ENCODE measurements around the gene CKAP2L. TPM values are rescaled to one million over a fixed set of nuclear protein-coding genes. Genes with fewer than 3 reads are reported as not detected.

Gene CKAP2L
- 10 to 100 TPM; 59.1 to 78.1 TPM for total RNA-seq

GRCh38 chr2:112764071-112765044 is at the start of gene CKAP2L:
Gene CKAP2L (minus strand): TSS chr2:112764609. CDS start chr2:112764598, 11 bp downstream.
- peak; percentile 99 for DNase-seq
- H3K27me3 Mint-ChIP-seq: no peaks in the 10 kb centered on the region
- H3K36me3 Mint-ChIP-seq (ENCODE audit: low read depth): peaks cover 49% of the 10 kb centered on the region
- peak within 1 kb of the TSS; percentile 97 for H3K27ac Mint-ChIP-seq
- peak within 1 kb of the TSS; percentile 98 for H3K4me3 Mint-ChIP-seq
- ChIA-PET CTCF (interaction anchor here (0.7 kb wide), 1 partner anchor 9 kb away, joined by 3 read pairs; no protein-coding TSS in a partner anchor), POLR2A (interaction anchor here (0.6 kb wide), 1 partner anchor 158 kb away, joined by 3 read pairs; no protein-coding TSS in a partner anchor)
- peaks cover 54% of the 10 kb centered on the region for H3K4me1 Mint-ChIP-seq
- H3K9me3 Mint-ChIP-seq: peaks cover 12% of the 10 kb centered on the region

GRCh38 chr2:112813280-112813966 is 49.0 kb upstream of the CKAP2L start:
- ChIA-PET POLR2A (no interaction called here), CTCF (interaction anchor here (0.9 kb wide), 1 partner anchor 87 kb away, joined by 3 read pairs; no protein-coding TSS in a partner anchor)
- H3K4me1 Mint-ChIP-seq: peaks cover 12% of the 10 kb centered on the region
- H3K4me3 Mint-ChIP-seq: no peak overlapping the region
- H3K9me3 Mint-ChIP-seq: peaks cover 10% of the 10 kb centered on the region
- H3K27ac Mint-ChIP-seq: no peak overlapping the region
- DNase-seq: no peak
- H3K36me3 Mint-ChIP-seq (ENCODE audit: low read depth): peaks cover 7% of the 10 kb centered on the region
- H3K27me3 Mint-ChIP-seq: no peaks in the 10 kb centered on the region

GRCh38 chr2:112812318-112813267 is 48.2 kb upstream of the CKAP2L start:
- CTCF ChIA-PET: interaction anchor here (0.6 to 1.0 kb wide), 4 partner anchors 9 to 566 kb away, joined by 3 to 7 read pairs (median 4); no protein-coding TSS in a partner anchor
- H3K27ac Mint-ChIP-seq: no peak overlapping the region
- POLR2A ChIA-PET: no interaction called here

GRCh38 chr2:112811841-112812306 is 47.5 kb upstream of the CKAP2L start:
- H3K4me3 Mint-ChIP-seq: no peak overlapping the region
- H3K36me3 Mint-ChIP-seq (ENCODE audit: low read depth): peaks cover 14% of the 10 kb centered on the region
- peaks cover 17% of the 10 kb centered on the region for H3K9me3 Mint-ChIP-seq
- H3K27me3 Mint-ChIP-seq: no peaks in the 10 kb centered on the region
- no peak for DNase-seq
- H3K27ac Mint-ChIP-seq: no peak overlapping the region
- H3K4me1 Mint-ChIP-seq: peaks cover 12% of the 10 kb centered on the region
- POLR2A ChIA-PET: no interaction called here
- CTCF ChIA-PET: interaction anchor here (0.6 to 1.0 kb wide), 3 partner anchors 8 to 565 kb away, joined by 3 to 7 read pairs (median 4); no protein-coding TSS in a partner anchor

More at GRCh38 chr2:112812318-112813267, 48.2 kb upstream of the CKAP2L start:
- H3K4me1 Mint-ChIP-seq: peaks cover 12% of the 10 kb centered on the region
- no peaks in the 10 kb centered on the region for H3K27me3 Mint-ChIP-seq
- no peak overlapping the region for H3K4me3 Mint-ChIP-seq
- peaks cover 9% of the 10 kb centered on the region for H3K36me3 Mint-ChIP-seq (ENCODE audit: low read depth)
- DNase-seq: no peak
- H3K9me3 Mint-ChIP-seq: peaks cover 12% of the 10 kb centered on the region

- CTCF ChIA-PET: interaction anchor here (1.0 kb wide), 1 partner anchor 62 kb away, joined by 3 read pairs; no protein-coding TSS in a partner anchor
Measured at GRCh38 chr2:112811276-112811831, 46.9 kb upstream of the CKAP2L start.

GRCh38 chr2:112809112-112809511 is 44.7 kb upstream of the CKAP2L start:
- peaks cover 16% of the 10 kb centered on the region for H3K36me3 Mint-ChIP-seq (ENCODE audit: low read depth)
- peaks cover 23% of the 10 kb centered on the region for H3K9me3 Mint-ChIP-seq
- peaks cover 20% of the 10 kb centered on the region for H3K4me1 Mint-ChIP-seq
- no peak for DNase-seq
- no peak overlapping the region for H3K4me3 Mint-ChIP-seq
- ChIA-PET CTCF (interaction anchor here (0.5 to 1.3 kb wide), 3 partner anchors 13 to 132 kb away, joined by 3 read pairs; no protein-coding TSS in a partner anchor), POLR2A (no interaction called here)
- H3K27me3 Mint-ChIP-seq: no peaks in the 10 kb centered on the region
- no peak overlapping the region for H3K27ac Mint-ChIP-seq

More at GRCh38 chr2:112811276-112811831, 46.9 kb upstream of the CKAP2L start:
- Mint-ChIP-seq H3K36me3 (ENCODE audit: low read depth) (peaks cover 14% of the 10 kb centered on the region), H3K27ac (no peak overlapping the region), H3K27me3 (no peaks in the 10 kb centered on the region), H3K9me3 (peaks cover 21% of the 10 kb centered on the region), H3K4me3 (no peak overlapping the region), H3K4me1 (peaks cover 14% of the 10 kb centered on the region)
- POLR2A ChIA-PET: no interaction called here
- no peak for DNase-seq

GRCh38 chr2:112807233-112807807 is 42.9 kb upstream of the CKAP2L start:
- Mint-ChIP-seq H3K27ac (no peak overlapping the region), H3K9me3 (peaks cover 23% of the 10 kb centered on the region), H3K36me3 (ENCODE audit: low read depth) (peaks cover 16% of the 10 kb centered on the region), H3K4me3 (no peak overlapping the region), H3K4me1 (peaks cover 31% of the 10 kb centered on the region), H3K27me3 (no peaks in the 10 kb centered on the region)
- no peak for DNase-seq
- CTCF ChIA-PET: no interaction called here
- POLR2A ChIA-PET: no interaction called here

GRCh38 chr2:112805542-112805941 is 41.1 kb upstream of the CKAP2L start:
- ChIA-PET CTCF (interaction anchor here (1.0 kb wide), 1 partner anchor 94 kb away, joined by 4 read pairs; no protein-coding TSS in a partner anchor), POLR2A (no interaction called here)
- Mint-ChIP-seq H3K4me1 (peaks cover 23% of the 10 kb centered on the region), H3K27ac (no peak overlapping the region), H3K9me3 (peaks cover 23% of the 10 kb centered on the region), H3K4me3 (no peak overlapping the region), H3K36me3 (ENCODE audit: low read depth) (peaks cover 16% of the 10 kb centered on the region), H3K27me3 (no peaks in the 10 kb centered on the region)
- no peak for DNase-seq

- H3K27ac Mint-ChIP-seq: no peak overlapping the region
- POLR2A ChIA-PET: no interaction called here
- H3K27me3 Mint-ChIP-seq: no peaks in the 10 kb centered on the region
Measured at GRCh38 chr2:112803691-112804521, 39.5 kb upstream of the CKAP2L start.

GRCh38 chr2:112800881-112801583 is 36.6 kb upstream of the CKAP2L start:
- POLR2A ChIA-PET: no interaction called here
- H3K4me1 Mint-ChIP-seq: peaks cover 33% of the 10 kb centered on the region
- H3K27ac Mint-ChIP-seq: no peak overlapping the region
- no peak overlapping the region for H3K4me3 Mint-ChIP-seq
- H3K36me3 Mint-ChIP-seq (ENCODE audit: low read depth): peaks cover 2% of the 10 kb centered on the region
- no peaks in the 10 kb centered on the region for H3K27me3 Mint-ChIP-seq
- CTCF ChIA-PET: no interaction called here
- peaks cover 8% of the 10 kb centered on the region for H3K9me3 Mint-ChIP-seq
- DNase-seq: no peak

More at GRCh38 chr2:112803691-112804521, 39.5 kb upstream of the CKAP2L start:
- no peak for DNase-seq
- CTCF ChIA-PET: interaction anchor here (0.7 to 1.7 kb wide), 3 partner anchors 9 to 122 kb away, joined by 3 to 7 read pairs (median 4); no protein-coding TSS in a partner anchor
- Mint-ChIP-seq H3K36me3 (ENCODE audit: low read depth) (peaks cover 14% of the 10 kb centered on the region), H3K9me3 (peaks cover 20% of the 10 kb centered on the region), H3K4me1 (peaks cover 33% of the 10 kb centered on the region), H3K4me3 (no peak overlapping the region)
